Activated CD8-positive, alpha-beta T cell treated with anti-CD3 and anti-CD28 coated beads, Interleukin-2, amount 10 ng/mL, durations not matched to agents 7 days and 5 days (primary cell): Measurements from ENCODE around the gene RGS18. TPM values are rescaled to one million over a fixed set of nuclear protein-coding genes. Genes with fewer than 3 reads are reported as not detected.

Experiments
- ATAC-seq: fragments of 150-1000 bp; cut with Tn5 transposase; one replicate; pipeline ENCODE4 v1.10.0; 2021; ENCODE audit warnings: moderate library complexity
- CTCF ChIA-PET: fragments of 350-600 bp; sonication (Branson Sonifier 250); formaldehyde crosslinking; loops from one replicate; lab custom pipeline; 2021; ENCODE audit warnings: antibody characterized with exemption; lab: Charles Lee
- POLR2A ChIA-PET: fragments of 350-600 bp; sonication (Branson Sonifier 250); formaldehyde crosslinking; loops from one replicate; lab custom pipeline; 2021; ENCODE audit warnings: antibody characterized with exemption; lab: Charles Lee
- DNase-seq: peaks from one replicate; pipeline ENCODE4 v3.0.0-alpha.2; 2020
- H3K27ac Mint-ChIP-seq: one replicate; pipeline ENCODE4 v1.8.0; 2021; ENCODE audit warnings: mild to moderate bottlenecking, mixed read lengths
- H3K27me3 Mint-ChIP-seq: one replicate; pipeline ENCODE4 v1.8.0; 2021; ENCODE audit warnings: low read depth, mixed read lengths
- H3K36me3 Mint-ChIP-seq: one replicate; pipeline ENCODE4 v1.8.0; 2021; ENCODE audit warnings: low read depth, mixed read lengths
- H3K4me1 Mint-ChIP-seq: one replicate; pipeline ENCODE4 v1.8.0; 2021; ENCODE audit warnings: low read depth, mixed read lengths
- H3K4me3 Mint-ChIP-seq: one replicate; pipeline ENCODE4 v1.8.0; 2021; ENCODE audit warnings: mild to moderate bottlenecking, mixed read lengths
- H3K9me3 Mint-ChIP-seq: one replicate; pipeline ENCODE4 v1.8.0; 2022; ENCODE audit warnings: mixed read lengths; ENCODE audit not compliant: insufficient read depth
- total RNA-seq, 2 experiments: library from RNA; stranded (reverse); gene quantifications; one replicate each; pipeline ENCODE4 v1.2.3, GENCODE V29; 2021

The RGS18 gene
- total RNA-seq, 2 experiments from 2014 or later = 0.18 to 0.40 TPM

DNA sequence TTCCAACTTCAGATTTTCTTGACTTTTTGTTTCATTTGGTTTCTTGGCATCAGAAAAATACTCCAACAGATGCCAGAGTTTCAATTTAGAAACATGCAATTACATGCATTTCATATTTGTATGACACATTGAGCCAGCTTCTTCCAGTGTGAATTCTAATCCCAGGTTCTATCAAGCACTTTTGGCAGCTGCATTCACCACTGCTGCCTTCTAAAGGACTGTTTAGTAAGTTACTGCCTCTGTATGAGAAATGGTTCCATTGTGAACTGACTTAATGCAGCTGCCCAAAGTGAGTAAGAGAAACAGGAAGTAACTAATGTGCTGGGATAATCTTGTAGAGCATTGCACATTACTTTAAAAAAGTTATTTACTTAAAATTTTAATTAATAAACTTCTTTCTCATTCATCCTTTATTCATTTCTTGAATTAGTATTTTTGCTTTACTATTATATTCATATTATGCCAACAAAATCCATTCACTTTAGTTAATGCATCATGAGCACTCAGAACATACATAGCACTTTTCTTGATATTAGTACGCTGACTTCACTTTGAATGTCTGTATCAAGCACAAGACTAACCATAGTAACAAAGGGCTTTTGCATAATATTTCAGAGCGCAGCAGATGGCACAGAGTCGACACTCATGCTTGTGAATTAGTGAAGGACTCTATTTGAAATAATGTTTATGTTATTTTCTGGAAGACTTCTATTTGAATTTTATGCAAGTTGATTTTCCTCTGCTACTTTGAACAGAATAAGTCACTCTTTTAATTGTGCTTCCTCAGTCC is 9.8 kb downstream of the RGS18 start:
- POLR2A ChIA-PET = no interaction called here
- no peaks in the 10 kb centered on the region for H3K27me3 Mint-ChIP-seq
- no peaks in the 10 kb centered on the region for H3K4me1 Mint-ChIP-seq
- no peaks in the 10 kb centered on the region for H3K36me3 Mint-ChIP-seq
- CTCF ChIA-PET = no interaction called here
- no peak overlapping the region for H3K4me3 Mint-ChIP-seq
- DNase-seq = no peak
- ATAC-seq = no peak
- H3K27ac Mint-ChIP-seq = no peak overlapping the region
- H3K9me3 Mint-ChIP-seq = peaks cover 4% of the 10 kb centered on the region

DNA sequence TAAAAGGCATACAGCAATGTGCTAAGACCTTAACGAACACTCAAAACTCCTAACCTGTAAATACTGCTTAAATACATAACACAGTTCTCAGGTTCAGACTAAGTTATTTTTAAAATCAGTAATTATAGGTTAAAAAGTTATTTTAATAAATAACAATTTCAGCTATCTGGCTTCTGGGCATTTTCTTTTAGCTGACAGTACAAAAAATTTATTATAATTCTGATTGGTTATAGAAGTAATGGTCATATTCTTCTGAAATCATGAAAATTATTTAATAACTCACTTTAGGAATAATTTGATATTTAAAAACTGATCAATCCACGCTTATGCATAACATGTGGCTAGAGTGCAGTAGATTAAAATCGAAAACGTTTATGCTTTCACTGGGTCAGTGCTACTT is 10.7 kb downstream of the RGS18 start:
- H3K27me3 Mint-ChIP-seq = no peaks in the 10 kb centered on the region
- ChIA-PET CTCF (no interaction called here), POLR2A (no interaction called here)
- no peak overlapping the region for H3K4me3 Mint-ChIP-seq
- ATAC-seq (no peak), DNase-seq (no peak)
- peaks cover 4% of the 10 kb centered on the region for H3K9me3 Mint-ChIP-seq
- H3K36me3 Mint-ChIP-seq = no peaks in the 10 kb centered on the region
- no peak overlapping the region for H3K27ac Mint-ChIP-seq
- H3K4me1 Mint-ChIP-seq = no peaks in the 10 kb centered on the region

DNA sequence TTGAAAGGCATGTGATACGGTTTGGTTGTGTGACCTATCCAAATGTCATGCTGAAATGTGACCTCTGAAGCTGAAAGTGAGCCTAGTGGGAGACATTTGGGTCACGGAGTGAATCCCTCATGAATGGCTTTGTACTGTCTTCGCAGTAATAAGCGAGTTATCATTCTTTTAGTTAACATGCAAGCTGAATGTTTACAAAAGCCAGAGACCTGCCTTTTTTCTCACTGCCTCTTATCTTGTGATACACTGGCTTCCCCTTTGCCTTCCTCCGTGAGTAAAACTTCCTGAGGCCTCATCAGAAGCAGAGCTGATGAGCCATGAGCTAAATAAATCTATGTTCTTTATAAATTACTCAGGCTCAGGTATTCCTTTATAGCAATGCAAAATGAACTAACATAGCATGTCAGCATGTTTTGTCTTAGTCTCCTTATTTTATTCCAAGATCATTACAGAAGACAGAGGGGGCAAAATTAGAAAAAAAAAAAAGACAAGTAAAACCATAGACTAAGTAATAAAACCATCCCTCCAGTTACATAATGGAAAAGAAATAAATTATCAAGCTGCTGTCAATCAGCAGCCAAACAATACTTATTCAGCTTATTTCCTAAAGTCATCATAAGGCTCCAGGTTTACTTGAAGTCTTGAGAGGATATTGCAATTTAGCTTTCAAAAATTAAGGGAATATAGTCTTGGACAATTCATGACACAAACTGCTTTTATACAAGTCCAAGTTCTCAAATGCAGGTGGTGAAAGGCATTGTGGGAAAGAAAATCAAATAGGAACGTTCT is 12.1 kb downstream of the RGS18 start:
- Mint-ChIP-seq H3K36me3 (no peaks in the 10 kb centered on the region), H3K9me3 (peaks cover 2% of the 10 kb centered on the region), H3K4me3 (no peak overlapping the region), H3K27me3 (no peaks in the 10 kb centered on the region), H3K27ac (no peak overlapping the region), H3K4me1 (no peaks in the 10 kb centered on the region)
- ATAC-seq (no peak), DNase-seq (no peak)
- ChIA-PET CTCF (no interaction called here), POLR2A (no interaction called here)

DNA sequence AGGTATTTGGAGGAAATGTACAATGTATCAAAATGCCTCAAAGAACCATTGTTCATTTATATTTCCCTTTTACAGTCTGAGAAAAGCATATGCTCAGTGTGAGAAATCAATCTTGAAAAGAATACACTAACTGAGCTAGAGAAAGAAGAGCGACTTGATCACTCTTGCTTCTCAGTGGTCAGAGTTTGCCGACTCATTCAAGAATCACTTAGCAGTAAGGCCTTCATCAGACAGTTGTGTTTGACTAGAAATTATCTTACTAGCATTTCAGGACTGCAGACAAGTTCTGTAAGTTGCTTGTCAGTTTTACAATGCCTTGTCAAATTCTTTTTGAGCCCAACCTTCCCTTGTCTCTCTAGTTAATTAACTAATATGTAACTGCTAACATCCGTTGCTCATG is 12.9 kb downstream of the RGS18 start:
- H3K27ac Mint-ChIP-seq = no peak overlapping the region
- no peaks in the 10 kb centered on the region for H3K9me3 Mint-ChIP-seq
- H3K4me3 Mint-ChIP-seq = no peak overlapping the region
- ChIA-PET POLR2A (no interaction called here), CTCF (interaction anchor here (0.6 kb wide), 1 partner anchor 1913 kb away, joined by 3 read pairs; no protein-coding TSS in a partner anchor)
- no peaks in the 10 kb centered on the region for H3K27me3 Mint-ChIP-seq
- no peaks in the 10 kb centered on the region for H3K36me3 Mint-ChIP-seq
- ATAC-seq (no peak), DNase-seq (no peak)
- no peaks in the 10 kb centered on the region for H3K4me1 Mint-ChIP-seq

DNA sequence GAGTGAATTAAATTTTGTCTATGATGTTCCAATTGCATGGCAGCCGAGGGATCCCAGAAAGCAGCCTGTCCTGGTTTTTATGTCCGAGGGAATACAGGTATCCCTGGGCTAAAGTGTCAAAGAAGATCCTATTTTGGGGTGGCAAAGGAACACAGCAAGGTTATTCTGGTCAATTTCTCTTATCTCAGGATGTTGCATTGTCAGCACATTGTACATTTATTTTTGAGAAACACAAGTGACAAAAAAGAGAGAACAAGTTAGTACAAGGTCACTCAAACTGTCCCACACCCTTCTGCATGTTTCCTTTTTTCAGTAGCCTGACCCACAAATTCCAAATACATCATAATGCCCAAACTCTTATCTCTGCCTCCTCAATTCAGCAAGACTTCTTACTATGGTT is 17.7 kb downstream of the RGS18 start:
- H3K36me3 Mint-ChIP-seq = no peaks in the 10 kb centered on the region
- DNase-seq (no peak), ATAC-seq (no peak)
- CTCF ChIA-PET = no interaction called here
- POLR2A ChIA-PET = no interaction called here
- H3K27me3 Mint-ChIP-seq = no peaks in the 10 kb centered on the region
- H3K4me1 Mint-ChIP-seq = no peaks in the 10 kb centered on the region
- H3K27ac Mint-ChIP-seq = no peak overlapping the region
- no peak overlapping the region for H3K4me3 Mint-ChIP-seq
- H3K9me3 Mint-ChIP-seq = no peaks in the 10 kb centered on the region

DNA sequence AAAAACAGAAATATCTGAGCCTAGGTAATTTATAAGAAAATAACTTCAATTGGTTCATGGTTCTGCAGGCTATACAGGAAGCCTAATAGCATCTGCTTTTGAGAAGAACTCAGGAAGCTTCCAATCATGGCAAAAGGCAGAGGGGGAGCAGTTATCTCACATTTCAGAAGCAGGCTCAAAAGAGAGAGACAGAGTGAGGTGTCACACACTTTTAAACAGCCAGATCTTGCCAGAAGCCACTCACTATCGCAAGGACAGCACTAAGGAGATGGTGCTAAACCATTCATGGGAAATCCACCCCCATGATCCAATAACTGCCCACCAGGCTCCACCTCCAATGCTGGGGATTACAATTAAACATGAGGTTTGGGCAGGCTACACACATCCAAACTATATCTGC is 25.5 kb downstream of the RGS18 start:
- no peak overlapping the region for H3K27ac Mint-ChIP-seq
- no peak for ATAC-seq
- H3K9me3 Mint-ChIP-seq = no peaks in the 10 kb centered on the region
- ChIA-PET CTCF (no interaction called here), POLR2A (no interaction called here)
- no peaks in the 10 kb centered on the region for H3K36me3 Mint-ChIP-seq
- no peak overlapping the region for H3K4me3 Mint-ChIP-seq
- no peak for DNase-seq
- no peaks in the 10 kb centered on the region for H3K4me1 Mint-ChIP-seq
- H3K27me3 Mint-ChIP-seq = no peaks in the 10 kb centered on the region

DNA sequence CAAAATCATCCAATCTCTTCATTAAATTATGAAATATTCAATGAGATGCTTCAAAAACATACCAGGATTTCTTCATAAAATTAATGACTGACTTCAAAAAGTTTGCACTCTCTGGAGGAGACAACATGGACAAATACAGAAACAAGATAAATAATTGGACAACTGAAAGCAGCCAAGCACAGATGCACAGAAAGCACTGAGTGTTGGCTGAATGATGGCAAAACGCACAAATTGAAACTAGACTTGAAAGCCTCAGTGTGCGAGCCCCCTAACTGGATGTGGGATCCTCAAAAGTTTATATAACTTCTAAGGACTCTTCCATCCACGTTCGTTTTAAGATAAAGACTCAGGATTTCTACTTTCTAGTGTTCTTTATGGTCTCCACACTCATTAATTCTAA is 27.9 kb downstream of the RGS18 start:
- no peak overlapping the region for H3K27ac Mint-ChIP-seq
- ChIA-PET CTCF (no interaction called here), POLR2A (no interaction called here)
- no peaks in the 10 kb centered on the region for H3K36me3 Mint-ChIP-seq
- H3K4me1 Mint-ChIP-seq = no peaks in the 10 kb centered on the region
- ATAC-seq (no peak), DNase-seq (no peak)
- no peaks in the 10 kb centered on the region for H3K9me3 Mint-ChIP-seq
- no peak overlapping the region for H3K4me3 Mint-ChIP-seq
- H3K27me3 Mint-ChIP-seq = no peaks in the 10 kb centered on the region

DNA sequence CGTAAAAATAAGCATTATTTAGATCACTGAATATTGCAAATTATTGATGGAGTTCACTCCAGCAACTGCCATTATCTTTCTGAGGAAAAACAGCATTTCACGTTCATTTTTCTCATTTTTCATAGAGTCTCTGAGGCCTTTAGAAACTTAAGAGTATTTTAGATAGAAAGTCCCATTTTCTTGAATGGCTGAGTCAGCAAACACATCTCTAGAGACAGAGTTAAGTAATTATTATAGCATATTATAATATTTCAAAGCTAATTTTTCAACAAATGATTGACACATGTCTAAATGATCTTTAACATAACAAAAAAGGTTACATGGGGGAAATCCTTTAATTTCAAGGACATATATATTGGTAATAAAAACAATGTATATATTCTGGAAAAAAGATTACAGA is 31.8 kb downstream of the RGS18 start:
- Mint-ChIP-seq H3K9me3 (no peaks in the 10 kb centered on the region), H3K27me3 (no peaks in the 10 kb centered on the region), H3K27ac (no peak overlapping the region), H3K4me3 (no peak overlapping the region), H3K4me1 (no peaks in the 10 kb centered on the region), H3K36me3 (no peaks in the 10 kb centered on the region)
- ChIA-PET CTCF (no interaction called here), POLR2A (no interaction called here)
- ATAC-seq = no peak
- no peak for DNase-seq

DNA sequence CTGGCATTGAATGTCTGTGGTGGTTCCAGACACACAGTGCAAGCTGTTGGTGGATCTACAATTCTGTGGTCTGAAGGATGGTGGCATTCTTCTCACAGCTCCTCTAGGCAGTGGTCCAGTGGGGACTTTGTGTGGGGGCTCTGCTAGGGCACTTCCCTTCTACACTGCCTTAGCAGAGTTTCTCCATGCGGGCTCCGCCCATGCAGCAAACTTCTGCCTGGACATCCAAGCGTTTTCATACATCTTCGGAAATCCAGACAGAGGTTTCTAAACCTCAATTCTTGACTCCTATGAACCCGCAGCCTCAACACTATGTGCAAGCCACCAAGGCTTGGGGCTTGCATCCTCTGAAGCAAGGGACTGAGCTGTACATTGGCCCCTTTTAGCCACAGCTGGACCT is 43.0 kb downstream of the RGS18 start:
- Mint-ChIP-seq H3K27me3 (no peaks in the 10 kb centered on the region), H3K27ac (no peak overlapping the region), H3K36me3 (no peaks in the 10 kb centered on the region), H3K9me3 (no peaks in the 10 kb centered on the region), H3K4me3 (no peak overlapping the region), H3K4me1 (no peaks in the 10 kb centered on the region)
- DNase-seq (no peak), ATAC-seq (no peak)
- POLR2A ChIA-PET = no interaction called here
- CTCF ChIA-PET = no interaction called here

DNA sequence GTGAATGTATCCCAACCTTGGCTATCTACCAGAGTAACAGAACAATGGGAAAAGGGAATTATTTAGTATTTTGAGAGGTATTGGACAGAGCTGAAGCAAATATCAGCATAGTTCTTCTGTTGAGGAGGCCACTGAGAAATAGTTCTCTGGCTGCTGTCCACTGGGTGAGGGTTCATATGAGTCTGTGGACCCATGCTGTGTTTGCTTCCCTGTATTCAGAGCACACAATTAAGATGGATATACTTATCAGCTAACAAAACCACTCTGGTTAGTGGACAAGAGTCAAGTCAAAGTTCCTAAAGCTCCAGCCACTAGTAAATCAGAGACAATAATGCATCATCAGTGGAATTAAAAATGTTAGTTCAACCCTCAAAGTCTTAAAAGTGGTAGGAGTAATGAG is 66.1 kb downstream of the RGS18 start:
- DNase-seq (no peak), ATAC-seq (no peak)
- ChIA-PET POLR2A (no interaction called here), CTCF (no interaction called here)
- Mint-ChIP-seq H3K4me1 (no peaks in the 10 kb centered on the region), H3K9me3 (no peaks in the 10 kb centered on the region), H3K4me3 (no peak overlapping the region), H3K27me3 (no peaks in the 10 kb centered on the region), H3K27ac (no peak overlapping the region), H3K36me3 (no peaks in the 10 kb centered on the region)

DNA sequence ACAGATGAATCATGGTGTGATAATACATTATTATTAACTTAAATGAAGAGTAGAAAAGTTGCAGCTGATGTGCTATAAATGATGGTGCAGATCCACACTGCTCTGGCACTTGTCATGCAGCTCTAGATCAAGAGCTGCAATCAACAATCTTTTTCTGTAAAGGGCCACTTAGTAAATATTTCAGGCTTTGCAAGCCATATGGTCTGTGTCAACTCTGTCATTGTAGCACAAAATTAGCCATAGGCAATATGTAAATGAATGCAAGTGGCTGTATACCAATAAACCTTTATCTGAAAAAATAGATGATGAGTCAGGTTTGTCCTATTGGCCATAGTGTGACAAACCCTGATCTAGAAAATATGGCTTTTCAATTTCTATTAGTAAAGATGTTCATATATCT is 66.6 kb downstream of the RGS18 start:
- Mint-ChIP-seq H3K9me3 (no peaks in the 10 kb centered on the region), H3K27me3 (no peaks in the 10 kb centered on the region), H3K27ac (no peak overlapping the region), H3K4me1 (no peaks in the 10 kb centered on the region), H3K4me3 (no peak overlapping the region), H3K36me3 (no peaks in the 10 kb centered on the region)
- DNase-seq (no peak), ATAC-seq (no peak)
- ChIA-PET POLR2A (no interaction called here), CTCF (no interaction called here)

DNA sequence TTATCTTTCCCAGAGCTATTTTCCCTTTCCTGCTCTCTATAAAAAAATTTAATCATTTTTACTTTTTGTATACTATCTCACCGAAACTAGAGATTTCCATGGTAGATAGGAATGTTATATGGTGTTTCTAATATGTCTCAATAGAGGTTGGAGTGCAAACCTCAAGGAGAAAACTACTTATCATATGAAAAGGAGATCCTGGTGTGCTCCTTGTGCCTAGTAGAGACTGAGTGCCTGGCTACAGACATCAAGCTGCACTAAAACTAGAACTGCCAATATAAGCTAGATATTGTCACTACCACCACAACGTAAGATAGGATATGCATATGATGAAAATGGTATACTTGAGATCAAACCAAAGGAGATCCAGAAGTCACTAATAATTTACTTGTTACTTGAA is 67.0 kb downstream of the RGS18 start:
- no peak for ATAC-seq
- Mint-ChIP-seq H3K27me3 (no peaks in the 10 kb centered on the region), H3K36me3 (no peaks in the 10 kb centered on the region), H3K9me3 (no peaks in the 10 kb centered on the region), H3K27ac (no peak overlapping the region), H3K4me1 (no peaks in the 10 kb centered on the region), H3K4me3 (no peak overlapping the region)
- CTCF ChIA-PET = no interaction called here
- DNase-seq = no peak
- POLR2A ChIA-PET = no interaction called here
